CD14-positive monocyte (primary cell): Measurements from ENCODE around the gene SPG7. TPM values are rescaled to one million over a fixed set of nuclear protein-coding genes. Genes with fewer than 3 reads are reported as not detected.

ENCODE experiments used
- DNase-seq, 3 donors: peaks; one replicate each; pipeline ENCODE4 v3.0.0-alpha.2; 2011 to 2022
- H2AFZ ChIP-seq: 2 replicates; pipeline ENCODE4 v1.6.0; 2012; ENCODE audit warnings: mild to moderate bottlenecking, low read depth, low read length, inconsistent platforms; ENCODE audit not compliant: insufficient read depth, poor library complexity, severe bottlenecking
- H3K27ac ChIP-seq, 2 donors: 1 replicate in 1 of 2; 2 replicates in 1 of 2; pipeline ENCODE4 v1.5.1; 2012 to 2013; ENCODE audit warnings: low read length in 2 of 2, control low read depth in 1 of 2, inconsistent platforms in 1 of 2, low read depth in 1 of 2, mild to moderate bottlenecking in 1 of 2
- H3K27me3 ChIP-seq, 2 donors: one replicate each; pipeline versions ENCODE4 v1.6.0 to v1.6.1; 2011 to 2013; ENCODE audit warnings: low read length in 2 of 2; ENCODE audit not compliant: control insufficient read depth in 2 of 2, insufficient read depth in 2 of 2
- H3K36me3 ChIP-seq, 2 donors: replicated peaks in 1 of 2; 1 replicate in 1 of 2; 2 replicates in 1 of 2; pipeline versions ENCODE4 v1.5.1 to v1.6.1; 2012 to 2013; ENCODE audit warnings: low read length in 2 of 2, control low read depth in 1 of 2, inconsistent platforms in 1 of 2, mild to moderate bottlenecking in 1 of 2; ENCODE audit not compliant: insufficient read depth in 2 of 2, control insufficient read depth in 1 of 2
- H3K4me1 ChIP-seq, 2 donors: 1 replicate in 1 of 2; 2 replicates in 1 of 2; pipeline versions ENCODE4 v1.5.1 to v1.6.1; 2012 to 2013; ENCODE audit warnings: low read length in 2 of 2, control low read depth in 1 of 2, inconsistent platforms in 1 of 2, mild to moderate bottlenecking in 1 of 2, moderate library complexity in 1 of 2; ENCODE audit not compliant: insufficient read depth in 2 of 2, control insufficient read depth in 1 of 2
- H3K4me2 ChIP-seq: replicated peaks from 2 replicates; pipeline ENCODE3; 2012; ENCODE audit warnings: low read length, moderate library complexity, mild to moderate bottlenecking; ENCODE audit not compliant: poor library complexity, severe bottlenecking; ENCODE audit errors: extremely low read depth
- H3K4me3 ChIP-seq, 3 experiments: fragments of 200-600 bp in 1 of 3; sonication (generic) in 1 of 3; replicated peaks in 1 of 3; 1 replicate in 2 of 3; 2 replicates in 1 of 3; pipeline ENCODE4 v1.5.1; 2011 to 2013; ENCODE audit warnings: low read length in 3 of 3, mild to moderate bottlenecking in 3 of 3, control low read depth in 2 of 3, low read depth in 2 of 3, inconsistent platforms in 1 of 3, moderate library complexity in 1 of 3
- H3K79me2 ChIP-seq: 2 replicates; pipeline ENCODE4 v1.6.0; 2012; ENCODE audit warnings: mild to moderate bottlenecking, control low read depth, inconsistent platforms, low read length, moderate library complexity; ENCODE audit not compliant: insufficient read depth
- H3K9ac ChIP-seq: 2 replicates; pipeline ENCODE4 v1.6.0; 2017; ENCODE audit warnings: low read length, mild to moderate bottlenecking; ENCODE audit not compliant: insufficient read depth, poor library complexity, severe bottlenecking
- H3K9me3 ChIP-seq, 2 donors: replicated peaks in 1 of 2; 1 replicate in 1 of 2; 2 replicates in 1 of 2; pipeline versions ENCODE4 v1.5.1 to v1.6.1; 2012 to 2013; ENCODE audit warnings: low read length in 2 of 2, control low read depth in 1 of 2; ENCODE audit not compliant: control insufficient read depth in 1 of 2, insufficient read depth in 1 of 2
- H4K20me1 ChIP-seq: 2 replicates; pipeline ENCODE4 v1.6.0; 2012; ENCODE audit warnings: mild to moderate bottlenecking, low read length, control low read depth, moderate library complexity; ENCODE audit not compliant: insufficient read depth
- H3K27ac Mint-ChIP-seq, 7 donors: one replicate each; pipeline ENCODE4 v1.8.0; 2020; ENCODE audit warnings: mild to moderate bottlenecking in 7 of 7, mixed read lengths in 7 of 7, moderate library complexity in 6 of 7, inconsistent platforms in 2 of 7
- H3K27me3 Mint-ChIP-seq, 3 donors: one replicate each; pipeline ENCODE4 v1.8.0; 2021 to 2022; ENCODE audit warnings: low read depth in 3 of 3, mild to moderate bottlenecking in 3 of 3, mixed read lengths in 3 of 3, moderate library complexity in 3 of 3, inconsistent platforms in 1 of 3
- H3K36me3 Mint-ChIP-seq, 2 donors: one replicate each; pipeline ENCODE4 v1.8.0; 2020; ENCODE audit warnings: mixed read lengths in 2 of 2, inconsistent platforms in 1 of 2, mild to moderate bottlenecking in 1 of 2
- H3K4me1 Mint-ChIP-seq: one replicate; pipeline ENCODE4 v1.8.0; 2020; ENCODE audit warnings: mild to moderate bottlenecking, mixed read lengths
- H3K4me3 Mint-ChIP-seq, 2 donors: one replicate each; pipeline ENCODE4 v1.8.0; 2020; ENCODE audit warnings: mild to moderate bottlenecking in 2 of 2, mixed read lengths in 2 of 2, moderate library complexity in 1 of 2
- H3K9me3 Mint-ChIP-seq, 7 donors: one replicate each; pipeline ENCODE4 v1.8.0; 2020 to 2022; ENCODE audit warnings: mixed read lengths in 7 of 7, mild to moderate bottlenecking in 6 of 7, moderate library complexity in 6 of 7, inconsistent platforms in 2 of 7
- WGBS: methylation state at CpG from one replicate; pipeline ENCODE4 v1.1.5; 2013; ENCODE audit warnings: missing lambda C conversion rate; ENCODE audit not compliant: insufficient coverage; 5-methylcytosine and 5-hydroxymethylcytosine counted together
- intact Hi-C, 2 donors: fragments of 100-400 bp; cut with micrococcal nuclease; formaldehyde crosslinking; loops; one replicate each; pipeline versions ENCODE4 v1.15.0 to v1.15.1; 2023
- polyA plus RNA-seq, 3 donors: library from polyadenylated mRNA; depleted of rRNA in 1 of 3; unstranded in 2 of 3; stranded (reverse) in 1 of 3; fragments of 300-500 nt in 2 of 3; fragments of >200 nt in 1 of 3; fragmentation: Illumina TruSeq in 2 of 3; gene quantifications; 1 replicate in 2 of 3; 2 replicates in 1 of 3; pipeline ENCODE4 v1.2.3, GENCODE V29; 2012 to 2021
- TF ChIP-seq, protein P1 (sequence below): fragments of 200-600 bp; IDR thresholded peaks from one replicate; pipeline ENCODE4 v1.8.0; 2022; ENCODE audit warnings: antibody characterized with exemption, mild to moderate bottlenecking

SPG7 gene
- polyA plus RNA-seq, 3 donors = 30.3 to 120 (median 34.4) TPM

DNA sequence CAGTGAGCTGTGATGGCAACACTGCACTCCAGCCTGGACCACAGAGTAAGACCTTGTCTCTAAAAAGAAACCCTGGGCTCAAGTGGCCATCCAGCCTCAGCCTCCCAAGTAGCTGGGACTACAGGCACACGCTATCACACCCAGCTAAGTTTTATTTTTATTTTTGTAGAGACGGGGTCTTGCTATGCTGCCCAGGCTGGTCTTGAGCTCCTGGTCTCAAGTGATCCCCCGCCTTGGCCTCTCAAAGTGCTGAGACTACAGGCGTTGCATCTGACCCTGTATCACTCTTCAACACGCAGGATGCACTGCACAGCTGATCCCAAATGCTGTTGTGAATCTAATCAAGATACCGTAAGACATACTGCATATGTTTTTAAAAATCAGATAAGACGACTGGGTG lies 40.8 kb upstream of the SPG7 start:
- 96% methylated on average over 4 of the region's 7 CpGs for WGBS
- H3K36me3 Mint-ChIP-seq = peaks cover 8 to 22% of the 10 kb centered on the region in 2 donors
- peaks cover 2 to 22% of the 10 kb centered on the region in 2 donors for H3K36me3 ChIP-seq
- H3K9me3 ChIP-seq = no peaks in the 10 kb centered on the region
- H3K4me3 ChIP-seq = no peak overlapping the region
- no peak overlapping the region for H3K4me2 ChIP-seq
- no peak for DNase-seq
- no peaks in the 10 kb centered on the region for H3K27me3 ChIP-seq
- intact Hi-C loops = no loop called here
- no peak overlapping the region for H3K27ac ChIP-seq
- peaks cover 98% of the 10 kb centered on the region for H3K79me2 ChIP-seq
- H2AFZ ChIP-seq = no peak overlapping the region
- no peaks in the 10 kb centered on the region for H3K9me3 Mint-ChIP-seq
- peaks cover 19 to 34% of the 10 kb centered on the region in 2 donors for H3K4me1 ChIP-seq
- peaks cover 0 to 2% (median 0%) of the 10 kb centered on the region in 3 donors for H3K27me3 Mint-ChIP-seq
- H3K27ac Mint-ChIP-seq = peak overlapping the region in 3 of 7 donors; percentile 8 to 60 (median 13)
- no peak overlapping the region for H3K4me3 Mint-ChIP-seq
- H4K20me1 ChIP-seq = peaks cover 97% of the 10 kb centered on the region
- peaks cover 44% of the 10 kb centered on the region for H3K4me1 Mint-ChIP-seq
- H3K9ac ChIP-seq = no peak overlapping the region
- TF ChIP-seq, protein P1, sequence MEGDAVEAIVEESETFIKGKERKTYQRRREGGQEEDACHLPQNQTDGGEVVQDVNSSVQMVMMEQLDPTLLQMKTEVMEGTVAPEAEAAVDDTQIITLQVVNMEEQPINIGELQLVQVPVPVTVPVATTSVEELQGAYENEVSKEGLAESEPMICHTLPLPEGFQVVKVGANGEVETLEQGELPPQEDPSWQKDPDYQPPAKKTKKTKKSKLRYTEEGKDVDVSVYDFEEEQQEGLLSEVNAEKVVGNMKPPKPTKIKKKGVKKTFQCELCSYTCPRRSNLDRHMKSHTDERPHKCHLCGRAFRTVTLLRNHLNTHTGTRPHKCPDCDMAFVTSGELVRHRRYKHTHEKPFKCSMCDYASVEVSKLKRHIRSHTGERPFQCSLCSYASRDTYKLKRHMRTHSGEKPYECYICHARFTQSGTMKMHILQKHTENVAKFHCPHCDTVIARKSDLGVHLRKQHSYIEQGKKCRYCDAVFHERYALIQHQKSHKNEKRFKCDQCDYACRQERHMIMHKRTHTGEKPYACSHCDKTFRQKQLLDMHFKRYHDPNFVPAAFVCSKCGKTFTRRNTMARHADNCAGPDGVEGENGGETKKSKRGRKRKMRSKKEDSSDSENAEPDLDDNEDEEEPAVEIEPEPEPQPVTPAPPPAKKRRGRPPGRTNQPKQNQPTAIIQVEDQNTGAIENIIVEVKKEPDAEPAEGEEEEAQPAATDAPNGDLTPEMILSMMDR = no peak

DNA sequence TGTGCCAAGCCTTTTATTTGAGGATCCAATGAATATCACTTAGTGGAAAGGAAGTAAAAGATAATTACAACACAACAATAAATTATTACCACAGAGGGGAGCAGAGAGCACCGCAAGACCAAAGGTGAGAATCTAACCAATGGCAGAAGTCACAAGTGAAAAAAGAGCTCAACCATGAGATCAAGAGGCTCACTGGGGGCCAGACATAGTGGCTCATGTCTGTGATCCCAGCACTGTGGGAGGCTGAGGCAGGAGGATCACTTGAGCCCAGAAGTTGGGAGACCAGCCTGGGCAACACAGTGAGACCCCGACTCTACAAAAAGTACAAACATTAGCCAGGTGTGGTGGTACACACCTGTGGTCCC lies 35.5 kb upstream of the SPG7 start:
- Histone ChIP-seq H3K79me2 (peaks cover 100% of the 10 kb centered on the region), H3K4me2 (peak overlapping the region; percentile 24), H3K9ac (no peak overlapping the region), H2AFZ (no peak overlapping the region), H3K4me3 (peak overlapping the region in 1 of 3 experiments; percentile 26), H3K9me3 (no peaks in the 10 kb centered on the region), H3K27me3 (no peaks in the 10 kb centered on the region), H3K36me3 (peaks cover 0 to 11% of the 10 kb centered on the region in 2 donors), H3K27ac (peak overlapping the region; percentile 19 to 85), H3K4me1 (peaks cover 59 to 80% of the 10 kb centered on the region in 2 donors), H4K20me1 (peaks cover 100% of the 10 kb centered on the region)
- Mint-ChIP-seq H3K4me3 (peak overlapping the region in 1 of 2 donors; percentile 3), H3K36me3 (peaks cover 6 to 22% of the 10 kb centered on the region in 2 donors), H3K4me1 (peaks cover 74% of the 10 kb centered on the region), H3K27me3 (peaks cover 0 to 2% (median 0%) of the 10 kb centered on the region in 3 donors), H3K27ac (peak overlapping the region; percentile 57 to 98 (median 91)), H3K9me3 (peaks cover 0 to 2% (median 0%) of the 10 kb centered on the region in 7 donors)
- TF ChIP-seq, protein P1 = no peak
- intact Hi-C loops = loop anchor here in 1 of 2 donors (2.0 kb wide), 1 partner anchor 16 kb away; no protein-coding TSS in a partner anchor
- WGBS = 50% methylated on average over 2 of the region's 2 CpGs
- peak in 1 of 3 donors; percentile 30 for DNase-seq
